HL-60/S4 treated with retinoic acid at 250 ng/mL for 4 days and 3 days (cell line): ENCODE results near the gene MCU.

Experiments used
- in situ Hi-C: fragments of 300-500 bp; cut with MboI; formaldehyde crosslinking; loops from 2 replicates; pipeline ENCODE4 v1.7.0; 2022; ENCODE audit warnings: low sequenced_read_pairs

The MCU gene

DNA sequence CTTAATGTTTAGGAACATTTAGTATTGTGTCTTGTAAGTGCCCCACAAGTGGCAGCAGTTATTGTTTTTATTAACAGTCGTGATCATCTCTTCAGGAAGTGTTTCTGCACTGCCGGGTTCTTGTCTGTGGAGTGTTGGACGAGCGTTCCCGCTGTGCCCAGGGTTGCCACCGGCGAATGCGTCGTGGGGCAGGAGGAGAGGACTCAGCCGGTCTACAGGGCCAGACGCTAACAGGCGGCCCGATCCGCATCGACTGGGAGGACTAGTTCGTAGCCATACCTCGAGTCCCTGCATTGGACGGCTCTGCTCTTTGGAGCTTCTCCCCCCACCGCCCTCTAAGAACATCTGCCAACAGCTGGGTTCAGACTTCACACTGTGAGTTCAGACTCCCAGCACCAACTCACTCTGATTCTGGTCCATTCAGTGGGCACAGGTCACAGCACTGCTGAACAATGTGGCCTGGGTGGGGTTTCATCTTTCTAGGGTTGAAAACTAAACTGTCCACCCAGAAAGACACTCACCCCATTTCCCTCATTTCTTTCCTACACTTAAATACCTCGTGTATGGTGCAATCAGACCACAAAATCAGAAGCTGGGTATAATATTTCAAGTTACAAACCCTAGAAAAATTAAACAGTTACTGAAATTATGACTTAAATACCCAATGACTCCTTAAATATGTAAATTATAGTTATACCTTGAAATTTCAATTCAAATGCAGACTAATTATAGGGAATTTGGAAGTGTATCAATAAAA lies 240.5 kb downstream of the MCU start:
- in situ Hi-C loops, result no loop called here

DNA sequence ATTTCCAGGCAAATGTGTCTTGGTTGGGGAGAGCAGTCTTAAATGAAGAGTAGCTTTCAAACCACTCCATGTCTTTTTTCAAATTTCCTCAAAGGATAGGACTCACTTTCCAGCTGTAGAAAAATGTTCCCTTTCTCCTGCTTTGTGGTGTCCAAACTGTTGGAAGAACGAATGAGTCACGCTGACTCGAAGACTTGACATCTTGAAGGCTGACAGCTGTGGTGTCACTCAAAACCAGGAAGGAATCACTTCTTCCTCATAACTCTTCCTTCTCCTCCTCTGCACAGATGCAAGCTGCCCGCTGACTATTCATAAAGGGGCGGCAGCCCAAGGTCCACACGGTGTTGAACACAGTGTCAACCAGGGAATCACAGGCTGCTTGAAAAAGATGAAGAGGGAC lies 243.4 kb downstream of the MCU start:
- in situ Hi-C loops, result no loop called here
